Head of caudate nucleus (tissue), 42 donors: ENCODE results near the gene KAT7.

Experiments
- DNase-seq, 42 donors: peaks; one replicate each; pipeline versions ENCODE4 v3.0.0 to v3.0.0-alpha.2; 2020 to 2021; ENCODE audit warnings: mixed read lengths in 7 of 42
- intact Hi-C: fragments of 100-400 bp; cut with DNase I; formaldehyde crosslinking; loops from one replicate; pipeline ENCODE4 v1.15.0; 2022

KAT7 gene

GRCh38 chr17:49832840-49833599 lies 44.5 kb downstream of the KAT7 start:
- DNase-seq = peak in 1 of 42 donors; percentile 1
- intact Hi-C loops = no loop called here

- intact Hi-C loops = no loop called here
- DNase-seq = peak in 1 of 42 donors; percentile 40
These were observed 45.8 kb downstream of the KAT7 start for GRCh38 chr17:49834118-49834743.

- peak in 1 of 42 donors; percentile 34 for DNase-seq
- intact Hi-C loops = no loop called here
These were observed 47.0 kb downstream of the KAT7 start for GRCh38 chr17:49835472-49835871.

GRCh38 chr17:49836111-49837030 lies 47.9 kb downstream of the KAT7 start:
- peak in 1 of 42 donors; percentile 1 for DNase-seq
- intact Hi-C loops = no loop called here

GRCh38 chr17:49839455-49839854 lies 51.0 kb downstream of the KAT7 start:
- DNase-seq = no peak
- intact Hi-C loops = no loop called here

GRCh38 chr17:49841548-49841947 lies 53.1 kb downstream of the KAT7 start:
- no peak for DNase-seq
- intact Hi-C loops = no loop called here

GRCh38 chr17:49842371-49842770 lies 53.9 kb downstream of the KAT7 start:
- intact Hi-C loops = no loop called here
- no peak for DNase-seq

- no peak for DNase-seq
- intact Hi-C loops = no loop called here
These were observed 54.4 kb downstream of the KAT7 start for GRCh38 chr17:49842846-49843245.

GRCh38 chr17:49843774-49844350 lies 55.4 kb downstream of the KAT7 start:
- DNase-seq = no peak
- intact Hi-C loops = no loop called here

- intact Hi-C loops = no loop called here
- DNase-seq = peak in 12 of 42 donors; percentile 10 to 66 (median 40)
These were observed 56.8 kb downstream of the KAT7 start for GRCh38 chr17:49845321-49845720.

GRCh38 chr17:49846938-49847712 lies 58.6 kb downstream of the KAT7 start:
- intact Hi-C loops = no loop called here
- no peak for DNase-seq

- intact Hi-C loops = no loop called here
- DNase-seq = peak in 1 of 42 donors; percentile 1
These were observed 59.6 kb downstream of the KAT7 start, which contains the start of gene TAC4 for GRCh38 chr17:49848019-49848473. TAC4 (minus strand) TSS chr17:49848069; CDS start chr17:49848017, 52 bp downstream.

- intact Hi-C loops = no loop called here
These were observed 60.3 kb downstream of the KAT7 start for GRCh38 chr17:49848739-49849138.

GRCh38 chr17:49850218-49850610 lies 61.7 kb downstream of the KAT7 start:
- DNase-seq = peak in 1 of 42 donors; percentile 3
- intact Hi-C loops = no loop called here

More at GRCh38 chr17:49848739-49849138, 60.3 kb downstream of the KAT7 start:
- DNase-seq = no peak

- DNase-seq = peak in 9 of 42 donors; percentile 4 to 40 (median 16)
- intact Hi-C loops = no loop called here
These were observed 62.4 kb downstream of the KAT7 start for GRCh38 chr17:49850772-49851386.

GRCh38 chr17:49851387-49852291 lies 63.2 kb downstream of the KAT7 start:
- intact Hi-C loops = no loop called here
- peak; percentile 16 to 80 (median 62) for DNase-seq
